Stimulated activated naive B cell treated with anti-CD40 and anti-IgM and Interleukin-4, amounts not matched to agents 10 μg/mL and 1 μg/mL and 100 μg/mL, for 72 hours (primary cell): ENCODE data around the gene PRKAA1.
"Not testable (repeated sequence)": the region's sequence is repeated elsewhere in the genome, so short reads cannot be mapped to it uniquely, and the experiment has no call there.

Experiments used
- ATAC-seq, 2 donors: fragments of 150-1000 bp; cut with Tn5 transposase; replicated peaks; 2 replicates each; pipeline ENCODE4 v1.10.0; 2021; ENCODE audit warnings: moderate library complexity in 1 of 2
- DNase-seq: peaks from one replicate; pipeline ENCODE4 v3.0.0; 2021
- H3K27ac Mint-ChIP-seq: one replicate; pipeline ENCODE4 v1.8.0; 2022; ENCODE audit warnings: mild to moderate bottlenecking, mixed read lengths
- H3K27me3 Mint-ChIP-seq, 2 donors: one replicate each; pipeline ENCODE4 v1.8.0; 2022; ENCODE audit warnings: mixed read lengths in 2 of 2
- H3K36me3 Mint-ChIP-seq, 2 donors: one replicate each; pipeline ENCODE4 v1.8.0; 2022; ENCODE audit warnings: mixed read lengths in 2 of 2, mild to moderate bottlenecking in 1 of 2
- H3K4me1 Mint-ChIP-seq, 2 donors: one replicate each; pipeline ENCODE4 v1.8.0; 2022; ENCODE audit warnings: mixed read lengths in 2 of 2, mild to moderate bottlenecking in 1 of 2
- H3K4me3 Mint-ChIP-seq, 2 donors: one replicate each; pipeline ENCODE4 v1.8.0; 2022; ENCODE audit warnings: mild to moderate bottlenecking in 2 of 2, mixed read lengths in 2 of 2, moderate library complexity in 1 of 2
- H3K9me3 Mint-ChIP-seq, 2 donors: one replicate each; pipeline ENCODE4 v1.8.0; 2022; ENCODE audit warnings: mixed read lengths in 2 of 2, mild to moderate bottlenecking in 1 of 2

PRKAA1 gene

DNA sequence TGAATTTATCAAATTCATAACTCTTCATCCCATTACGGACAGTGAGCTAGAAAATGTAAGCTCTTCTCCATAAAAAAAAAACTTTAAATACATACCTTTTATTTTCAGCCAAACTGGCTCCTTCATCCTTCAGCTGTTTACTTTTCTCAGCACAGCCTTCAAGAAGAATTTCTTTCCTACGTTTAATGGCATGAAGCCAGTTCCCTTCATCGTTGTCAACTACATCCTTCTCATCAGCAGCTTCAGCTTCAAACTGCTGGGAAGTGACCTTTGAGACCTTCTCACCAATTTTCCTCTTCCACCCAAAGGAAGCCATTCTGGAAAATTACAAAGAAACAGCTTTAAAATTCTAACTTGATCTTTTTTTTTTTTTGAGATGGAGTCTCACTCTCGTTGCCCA lies 51.5 kb downstream of the PRKAA1 start:
- H3K9me3 Mint-ChIP-seq: no peaks in the 10 kb centered on the region
- ATAC-seq: no peak
- DNase-seq: no peak
- no peak overlapping the region for H3K27ac Mint-ChIP-seq
- H3K36me3 Mint-ChIP-seq: peaks cover 17 to 29% of the 10 kb centered on the region in 2 donors
- no peaks in the 10 kb centered on the region for H3K27me3 Mint-ChIP-seq
- H3K4me1 Mint-ChIP-seq: peaks cover 10 to 22% of the 10 kb centered on the region in 2 donors
- no peak overlapping the region for H3K4me3 Mint-ChIP-seq

DNA sequence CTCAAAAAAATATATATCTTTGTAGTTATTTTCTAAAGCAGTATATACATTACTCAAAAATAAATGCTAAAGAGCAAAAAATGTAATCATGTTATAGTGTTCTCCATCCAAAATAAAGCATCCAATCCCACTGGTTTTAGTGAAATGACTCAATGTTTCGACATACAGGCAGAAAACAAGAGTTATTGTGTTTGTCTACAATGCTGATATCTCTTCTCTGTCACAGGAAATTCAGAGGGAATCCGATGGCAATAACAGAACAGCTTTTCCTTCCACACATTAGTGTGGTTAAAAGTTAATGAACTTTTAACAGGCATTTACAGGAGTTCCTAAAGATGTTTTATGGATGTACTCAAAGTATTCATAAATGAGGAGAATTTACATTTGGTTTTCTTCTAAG lies 54.4 kb downstream of the PRKAA1 start:
- Mint-ChIP-seq H3K4me3 (no peak overlapping the region), H3K27me3 (no peaks in the 10 kb centered on the region), H3K27ac (no peak overlapping the region), H3K9me3 (peaks cover 5 to 10% of the 10 kb centered on the region in 2 donors), H3K4me1 (peaks cover 9 to 11% of the 10 kb centered on the region in 2 donors), H3K36me3 (peaks cover 29 to 41% of the 10 kb centered on the region in 2 donors)
- ATAC-seq: no peak
- no peak for DNase-seq

DNA sequence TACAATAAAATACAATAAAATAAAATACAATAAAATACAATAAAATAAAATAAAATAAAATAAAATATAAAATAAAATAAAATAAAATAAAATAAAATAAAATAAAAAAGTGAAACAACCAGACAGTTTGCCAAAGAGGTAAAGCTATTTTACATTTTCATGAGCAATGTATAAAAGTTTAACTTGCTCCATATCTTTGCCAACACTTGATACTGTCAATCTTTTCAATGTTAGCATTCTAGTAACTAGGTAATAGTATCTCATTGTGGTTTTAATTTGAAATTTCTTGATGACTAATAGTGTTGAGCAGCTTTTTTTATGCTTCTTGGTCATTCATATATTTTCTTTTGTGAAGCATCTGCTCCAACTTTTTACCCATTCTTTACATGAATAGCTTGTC lies 59.7 kb downstream of the PRKAA1 start:
- Mint-ChIP-seq H3K36me3 (peaks cover 30 to 37% of the 10 kb centered on the region in 2 donors), H3K4me3 (no peak overlapping the region), H3K4me1 (peaks cover 18 to 26% of the 10 kb centered on the region in 2 donors), H3K9me3 (peaks cover 5 to 10% of the 10 kb centered on the region in 2 donors), H3K27ac (no peak overlapping the region), H3K27me3 (no peaks in the 10 kb centered on the region)
- ATAC-seq (no peak), DNase-seq (no peak)

DNA sequence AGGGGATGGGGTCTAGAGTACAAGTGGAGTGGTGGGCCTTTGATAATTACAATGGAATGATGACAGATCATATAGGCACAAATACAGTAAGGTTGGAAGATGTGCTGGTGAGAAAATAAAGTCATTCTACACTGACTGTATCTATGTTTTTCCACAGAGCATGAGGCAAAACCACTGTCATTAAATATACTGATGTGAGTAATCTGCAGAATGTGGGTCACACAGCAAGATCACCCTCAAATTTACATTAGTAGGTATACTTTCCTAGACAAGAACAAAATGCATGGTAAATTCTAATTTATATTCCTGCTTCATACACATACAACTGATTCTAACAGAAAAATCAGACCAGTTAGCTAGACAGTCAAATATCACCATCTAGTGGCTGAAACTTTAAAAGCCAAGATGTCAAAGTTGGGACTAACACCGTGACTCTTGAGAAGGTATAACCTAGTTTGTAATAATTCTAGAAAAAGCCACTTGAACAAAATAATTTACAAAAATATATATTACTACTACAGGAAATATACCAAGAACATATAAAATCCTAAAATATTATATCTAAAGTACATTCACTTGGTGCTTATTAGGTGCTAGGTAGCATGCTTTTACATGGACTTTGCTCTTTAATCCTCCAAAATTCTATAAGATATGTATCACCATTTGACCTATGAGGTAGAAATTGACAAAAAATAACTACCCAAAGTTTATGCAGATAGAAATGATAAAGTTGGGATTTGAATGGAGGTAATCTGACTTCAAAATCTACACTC lies 61.9 kb downstream of the PRKAA1 start:
- ATAC-seq (peak; percentile 57 to 68), DNase-seq (no peak)
- Mint-ChIP-seq H3K9me3 (peaks cover 5 to 10% of the 10 kb centered on the region in 2 donors), H3K4me3 (no peak overlapping the region), H3K4me1 (peaks cover 15 to 32% of the 10 kb centered on the region in 2 donors), H3K36me3 (peaks cover 22 to 32% of the 10 kb centered on the region in 2 donors), H3K27me3 (no peaks in the 10 kb centered on the region), H3K27ac (no peak overlapping the region)

DNA sequence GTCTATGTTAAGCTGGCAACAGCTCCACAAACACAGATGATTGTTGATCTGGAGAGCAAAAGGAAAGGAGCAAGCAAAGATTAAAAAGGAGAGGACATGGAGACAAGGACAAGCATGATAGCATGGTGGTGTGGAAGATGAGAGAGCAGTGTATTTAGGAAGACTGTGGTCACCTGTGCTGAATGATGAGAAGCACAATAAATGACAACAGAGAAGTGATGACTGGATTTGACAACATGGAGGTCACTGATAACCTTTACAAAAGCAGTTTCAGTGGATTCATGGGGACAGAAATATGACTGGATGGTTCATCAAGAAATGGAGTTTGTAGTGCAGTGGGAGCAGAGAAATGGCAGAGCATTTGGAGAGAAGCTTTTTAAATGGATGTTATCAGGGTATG lies 62.6 kb downstream of the PRKAA1 start:
- no peaks in the 10 kb centered on the region for H3K27me3 Mint-ChIP-seq
- ATAC-seq (no peak), DNase-seq (no peak)
- H3K9me3 Mint-ChIP-seq: peaks cover 3 to 6% of the 10 kb centered on the region in 2 donors
- H3K4me3 Mint-ChIP-seq: no peak overlapping the region
- H3K27ac Mint-ChIP-seq: no peak overlapping the region
- peaks cover 15 to 27% of the 10 kb centered on the region in 2 donors for H3K36me3 Mint-ChIP-seq
- H3K4me1 Mint-ChIP-seq: peaks cover 15 to 35% of the 10 kb centered on the region in 2 donors

DNA sequence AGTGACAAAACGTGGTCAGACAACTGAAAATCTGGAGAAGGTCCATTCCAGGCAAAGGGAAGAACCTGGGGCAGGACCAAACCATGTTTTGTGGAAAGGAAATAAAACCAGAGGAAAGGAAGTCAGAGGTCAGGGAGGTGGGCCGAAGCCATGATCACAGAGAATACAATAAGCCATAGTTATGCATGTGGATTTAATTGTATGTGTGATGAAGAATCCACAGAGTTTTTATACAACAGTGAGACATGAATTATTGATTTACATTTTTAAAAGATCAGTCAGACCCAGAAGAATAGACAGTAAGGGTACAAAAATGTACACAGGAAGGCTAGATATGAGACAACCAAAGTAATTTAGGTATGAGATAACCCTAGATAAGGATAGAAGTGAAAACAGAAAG lies 63.2 kb downstream of the PRKAA1 start:
- no peak overlapping the region for H3K4me3 Mint-ChIP-seq
- H3K27me3 Mint-ChIP-seq: no peaks in the 10 kb centered on the region
- H3K36me3 Mint-ChIP-seq: peaks cover 15 to 26% of the 10 kb centered on the region in 2 donors
- H3K4me1 Mint-ChIP-seq: peaks cover 15 to 35% of the 10 kb centered on the region in 2 donors
- ATAC-seq: no peak
- H3K27ac Mint-ChIP-seq: no peak overlapping the region
- DNase-seq: no peak
- peaks cover 3% of the 10 kb centered on the region in 2 donors for H3K9me3 Mint-ChIP-seq

DNA sequence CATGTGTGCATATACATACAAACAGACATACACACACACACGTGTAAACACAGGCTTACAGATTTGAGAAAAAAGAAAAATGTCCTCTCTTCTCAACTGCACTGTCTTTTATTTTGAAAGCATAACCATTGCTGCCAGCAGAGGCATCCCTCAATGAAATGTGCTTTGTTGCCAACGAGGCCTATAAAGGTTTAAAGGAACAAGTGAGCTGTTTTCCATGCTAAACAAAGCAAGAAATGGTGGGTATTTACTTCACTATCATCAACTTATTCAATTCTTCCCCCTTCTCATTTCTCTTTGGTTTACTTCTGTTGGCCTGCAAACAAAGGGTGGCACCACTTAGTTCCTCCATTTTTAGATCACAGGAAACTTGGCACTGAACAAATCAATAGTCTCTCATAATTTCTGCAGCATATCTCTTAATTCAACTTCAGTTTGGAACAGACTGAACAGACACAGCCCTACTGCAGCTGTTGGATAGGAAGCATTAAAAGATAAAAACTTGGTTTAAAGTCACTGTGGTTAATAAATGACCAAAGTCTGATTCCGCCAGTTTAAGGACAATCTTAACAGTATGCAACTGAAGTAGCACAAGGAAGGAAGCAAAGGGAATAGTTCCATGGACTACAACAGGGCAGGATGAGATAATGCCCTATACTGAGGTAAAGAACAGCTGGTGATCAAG lies 64.2 kb downstream of the PRKAA1 start:
- no peaks in the 10 kb centered on the region for H3K27me3 Mint-ChIP-seq

DNA sequence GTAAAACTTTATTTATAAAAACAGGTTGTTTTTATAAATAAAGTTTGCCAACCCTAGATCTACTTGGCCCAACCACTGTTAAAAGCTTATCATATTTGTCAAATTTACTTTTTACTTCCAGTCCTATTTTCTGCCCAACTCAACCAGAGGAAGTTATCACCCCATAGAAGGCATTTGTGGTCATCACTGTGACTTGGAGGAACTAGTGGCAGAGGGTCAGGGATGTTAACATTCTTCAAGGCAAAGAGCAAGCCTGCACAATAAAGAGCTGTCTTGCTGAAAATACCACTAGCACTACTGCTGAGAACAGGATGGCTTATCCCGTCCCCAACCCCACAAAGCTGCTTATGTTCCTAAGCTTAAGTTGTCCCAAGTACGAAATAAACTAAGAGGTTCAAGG lies 64.7 kb downstream of the PRKAA1 start:
- no peak overlapping the region for H3K27ac Mint-ChIP-seq
- H3K9me3 Mint-ChIP-seq: no peaks in the 10 kb centered on the region
- H3K4me3 Mint-ChIP-seq: no peak overlapping the region
- H3K4me1 Mint-ChIP-seq: peaks cover 15 to 35% of the 10 kb centered on the region in 2 donors
- H3K27me3 Mint-ChIP-seq: no peaks in the 10 kb centered on the region
- ATAC-seq: no peak
- no peak for DNase-seq
- peaks cover 7 to 21% of the 10 kb centered on the region in 2 donors for H3K36me3 Mint-ChIP-seq

More for the DNA sequence above, 64.2 kb downstream of the PRKAA1 start:
- ATAC-seq: no peak
- H3K4me1 Mint-ChIP-seq: peaks cover 15 to 35% of the 10 kb centered on the region in 2 donors
- no peak overlapping the region for H3K27ac Mint-ChIP-seq
- no peak overlapping the region for H3K4me3 Mint-ChIP-seq
- H3K36me3 Mint-ChIP-seq: peaks cover 10 to 21% of the 10 kb centered on the region in 2 donors
- no peaks in the 10 kb centered on the region for H3K9me3 Mint-ChIP-seq
- DNase-seq: no peak

DNA sequence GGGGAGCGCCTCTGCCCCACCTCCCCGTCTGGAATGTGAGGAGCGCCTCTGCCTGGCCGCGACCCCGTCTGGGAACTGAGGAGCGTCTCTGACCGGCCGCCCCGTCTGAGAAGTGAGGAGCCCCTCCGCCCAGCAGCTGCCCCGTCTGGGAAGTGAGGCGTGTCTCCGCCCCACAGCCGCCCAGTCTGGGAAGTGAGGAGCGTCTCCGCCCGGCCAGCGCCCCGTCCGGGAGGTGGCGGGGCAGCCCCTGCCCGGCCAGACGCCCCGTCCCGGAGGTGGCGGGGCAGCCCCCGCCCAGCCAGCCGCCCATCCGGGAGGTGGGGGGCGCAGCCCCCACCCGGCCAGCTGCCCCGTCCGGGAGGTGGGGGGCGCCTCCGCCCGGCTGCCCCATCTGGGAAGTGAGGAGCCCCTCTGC lies 75.7 kb downstream of the PRKAA1 start:
- H3K36me3 Mint-ChIP-seq: peaks cover 29 to 49% of the 10 kb centered on the region in 2 donors
- DNase-seq, H3K27ac Mint-ChIP-seq, H3K4me1 Mint-ChIP-seq, H3K27me3 Mint-ChIP-seq, H3K4me3 Mint-ChIP-seq, H3K9me3 Mint-ChIP-seq, ATAC-seq: not testable (repeated sequence)

DNA sequence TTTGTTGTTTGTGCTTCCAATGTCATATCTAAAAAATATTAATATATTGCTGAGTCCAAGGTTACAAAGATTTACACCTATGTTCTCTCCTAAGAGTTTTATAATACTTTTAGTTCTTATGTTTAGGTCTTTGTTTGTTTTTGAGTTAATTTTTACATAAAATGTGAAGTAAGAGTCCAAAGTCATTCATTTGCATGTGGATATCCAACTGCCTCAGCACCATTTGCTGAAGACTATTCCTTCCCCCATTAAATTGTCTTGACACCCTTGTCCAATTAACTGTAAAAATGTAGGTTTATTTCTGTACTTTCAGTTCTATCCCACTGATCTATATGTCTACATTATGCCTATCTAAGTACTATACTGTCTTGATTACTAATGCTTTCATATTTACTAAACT lies 78.1 kb downstream of the PRKAA1 start:
- ATAC-seq (no peak), DNase-seq (no peak)
- peaks cover 5 to 8% of the 10 kb centered on the region in 2 donors for H3K9me3 Mint-ChIP-seq
- no peak overlapping the region for H3K4me3 Mint-ChIP-seq
- peaks cover 2 to 6% of the 10 kb centered on the region in 2 donors for H3K4me1 Mint-ChIP-seq
- no peak overlapping the region for H3K27ac Mint-ChIP-seq
- peaks cover 24 to 43% of the 10 kb centered on the region in 2 donors for H3K36me3 Mint-ChIP-seq
- H3K27me3 Mint-ChIP-seq: no peaks in the 10 kb centered on the region

DNA sequence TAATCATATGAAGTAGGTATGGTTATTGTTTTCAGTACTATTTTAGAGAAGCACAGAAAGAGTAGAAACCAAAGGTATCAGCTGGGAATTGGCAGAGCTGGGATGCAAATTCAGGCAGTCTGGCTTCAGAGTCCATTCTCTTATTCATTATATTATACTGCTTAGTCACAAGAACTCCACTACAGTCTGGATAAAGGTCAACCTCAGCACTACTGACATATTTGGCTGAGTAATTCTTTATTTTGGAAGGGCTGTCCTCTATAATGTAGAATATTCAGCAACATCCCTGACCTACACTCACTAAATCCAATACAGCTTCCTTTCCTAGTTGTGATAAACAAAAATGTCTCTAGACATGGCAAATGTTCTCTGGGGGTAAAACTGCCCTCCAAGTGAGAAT lies 80.9 kb downstream of the PRKAA1 start:
- Mint-ChIP-seq H3K27ac (no peak overlapping the region), H3K9me3 (peaks cover 5 to 8% of the 10 kb centered on the region in 2 donors), H3K4me3 (no peak overlapping the region), H3K4me1 (peaks cover 2 to 6% of the 10 kb centered on the region in 2 donors), H3K27me3 (no peaks in the 10 kb centered on the region), H3K36me3 (peaks cover 18 to 38% of the 10 kb centered on the region in 2 donors)
- DNase-seq: no peak
- ATAC-seq: no peak

DNA sequence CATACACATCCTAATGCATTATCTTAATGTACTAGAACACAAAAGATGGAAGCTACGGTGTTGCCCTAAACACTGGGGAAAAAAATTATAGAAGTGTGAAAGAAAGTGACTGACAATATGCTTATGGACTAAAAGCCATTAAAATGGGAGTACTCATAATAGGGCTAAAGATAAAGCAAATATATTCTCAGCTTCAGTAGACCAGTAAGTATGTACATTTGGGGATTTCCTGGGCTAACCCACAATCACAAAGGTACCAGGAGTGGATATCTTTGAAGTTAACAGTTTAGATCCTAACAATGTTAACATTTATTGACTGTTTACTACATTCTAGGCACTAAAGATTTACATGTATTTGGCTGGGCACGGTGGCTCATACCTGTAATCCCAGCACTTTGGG lies 81.6 kb downstream of the PRKAA1 start:
- no peak overlapping the region for H3K4me3 Mint-ChIP-seq
- H3K27ac Mint-ChIP-seq: no peak overlapping the region
- H3K27me3 Mint-ChIP-seq: no peaks in the 10 kb centered on the region
- H3K9me3 Mint-ChIP-seq: peaks cover 5 to 7% of the 10 kb centered on the region in 2 donors
- DNase-seq (no peak), ATAC-seq (no peak)
- H3K36me3 Mint-ChIP-seq: peaks cover 16 to 34% of the 10 kb centered on the region in 2 donors
- peaks cover 2 to 6% of the 10 kb centered on the region in 2 donors for H3K4me1 Mint-ChIP-seq

DNA sequence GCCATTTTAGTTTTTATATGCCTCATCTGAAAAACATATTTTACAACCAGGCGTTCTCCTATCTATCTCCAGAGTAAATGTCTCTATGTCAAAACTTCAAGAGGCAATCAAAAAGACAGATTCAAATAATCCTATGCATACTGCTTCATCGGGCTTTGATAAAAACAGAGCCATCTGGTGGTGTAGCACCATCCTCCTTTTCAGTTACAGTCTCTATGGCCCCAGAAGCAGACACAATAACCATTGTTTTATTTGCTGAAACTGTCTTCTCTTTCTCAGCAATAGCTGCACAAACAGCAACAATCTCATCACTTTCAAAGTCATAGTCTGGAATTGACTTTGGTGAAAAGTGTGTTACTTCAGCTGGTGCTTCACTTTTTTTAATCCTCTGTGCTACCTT lies 82.2 kb downstream of the PRKAA1 start:
- no peak for ATAC-seq

DNA sequence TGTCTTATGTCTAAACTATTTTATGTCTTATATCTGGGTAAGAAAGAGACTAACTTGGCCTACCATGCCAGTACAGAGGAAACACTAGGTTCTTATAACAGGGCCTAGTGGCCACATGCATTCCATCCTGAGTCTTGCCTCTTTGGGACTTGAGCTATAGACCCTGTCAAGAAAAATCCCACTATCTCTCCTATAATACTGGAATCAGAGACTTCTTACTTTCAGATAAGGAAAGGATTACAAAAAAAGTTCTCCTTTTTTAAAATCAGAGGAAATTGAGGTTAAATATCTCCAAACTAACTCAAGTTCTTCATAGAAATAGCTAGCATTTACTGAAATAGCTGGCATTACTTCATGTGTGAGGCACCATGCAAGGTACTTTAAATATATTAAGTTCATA lies 84.2 kb downstream of the PRKAA1 start:
- Mint-ChIP-seq H3K36me3 (peaks cover 18 to 27% of the 10 kb centered on the region in 2 donors), H3K9me3 (peaks cover 3% of the 10 kb centered on the region in 2 donors), H3K4me3 (no peak overlapping the region), H3K27me3 (no peaks in the 10 kb centered on the region), H3K27ac (no peak overlapping the region), H3K4me1 (peaks cover 3 to 6% of the 10 kb centered on the region in 2 donors)
- DNase-seq (no peak), ATAC-seq (no peak)

More for the DNA sequence above, 82.2 kb downstream of the PRKAA1 start:
- peaks cover 2 to 6% of the 10 kb centered on the region in 2 donors for H3K4me1 Mint-ChIP-seq
- peaks cover 1% of the 10 kb centered on the region in 2 donors for H3K9me3 Mint-ChIP-seq
- no peaks in the 10 kb centered on the region for H3K27me3 Mint-ChIP-seq
- no peak overlapping the region for H3K27ac Mint-ChIP-seq
- peaks cover 10 to 28% of the 10 kb centered on the region in 2 donors for H3K36me3 Mint-ChIP-seq
- DNase-seq: no peak
- no peak overlapping the region for H3K4me3 Mint-ChIP-seq

DNA sequence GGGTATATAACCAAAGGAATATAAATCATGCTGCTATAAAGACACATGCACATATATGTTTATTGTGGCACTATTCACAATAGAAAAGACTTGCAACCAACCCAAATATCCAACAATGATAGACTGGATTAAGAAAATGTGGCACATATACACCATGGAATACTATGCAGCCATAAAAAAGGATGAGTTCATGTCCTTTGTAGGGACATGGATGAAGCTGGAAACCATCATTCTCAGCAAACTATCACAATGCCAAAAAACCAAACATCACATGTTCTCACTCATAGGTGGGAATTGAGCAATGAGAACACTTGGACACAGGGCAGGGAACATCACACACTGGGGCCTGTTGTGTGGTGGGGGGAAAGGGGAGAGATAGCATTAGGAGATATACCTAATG lies 87.6 kb downstream of the PRKAA1 start:
- not testable (repeated sequence) for ATAC-seq, H3K4me1 Mint-ChIP-seq
- H3K36me3 Mint-ChIP-seq: peaks cover 27 to 43% of the 10 kb centered on the region in 2 donors

More for the DNA sequence above, 87.6 kb downstream of the PRKAA1 start:
- not testable (repeated sequence) for H3K4me3 Mint-ChIP-seq, H3K9me3 Mint-ChIP-seq, H3K27ac Mint-ChIP-seq, H3K27me3 Mint-ChIP-seq, DNase-seq
